GM12878 (cell line): ENCODE measurements around the gene NAAA. TPM values are rescaled to one million over a fixed set of nuclear protein-coding genes. Genes with fewer than 3 reads are reported as not detected.
A peak's percentile ranks its signal among the peaks of the same experiment; 100 is the strongest.

Experiments
- EGR1 ChIP-seq, 2 experiments: IDR thresholded peaks; 1 replicate in 1 of 2; 2 replicates in 1 of 2; pipeline ENCODE4 v1.6.1; 2011 to 2012; ENCODE audit warnings: low read depth in 2 of 2, low read length in 2 of 2, borderline replicate concordance in 1 of 2, mild to moderate bottlenecking in 1 of 2, moderate library complexity in 1 of 2
- HDAC2 ChIP-seq: fragments of 200-600 bp; sonication (generic); IDR thresholded peaks from 2 replicates; pipeline ENCODE4 v1.6.1; 2017
- MYC ChIP-seq: IDR thresholded peaks from 2 replicates; pipeline ENCODE4 v1.6.1; 2011; ENCODE audit warnings: mild to moderate bottlenecking, low read length, moderate library complexity, inconsistent platforms; ENCODE audit not compliant: insufficient read depth, insufficient replicate concordance, insufficient read length, severe bottlenecking
- RAD21 ChIP-seq: IDR thresholded peaks from 2 replicates; pipeline ENCODE4 v1.6.1; 2011; ENCODE audit warnings: mild to moderate bottlenecking, low read depth, low read length, moderate library complexity; ENCODE audit not compliant: insufficient read depth
- SMC3 ChIP-seq: IDR thresholded peaks from 2 replicates; pipeline ENCODE4 v1.6.1; 2011; ENCODE audit warnings: low read length, improper control_type of control experiment, borderline replicate concordance
- STAT3 ChIP-seq: IDR thresholded peaks from 2 replicates; pipeline ENCODE4 v1.6.1; 2011; ENCODE audit warnings: low read depth, low read length, improper control_type of control experiment
- ZNF384 ChIP-seq: IDR thresholded peaks from 2 replicates; pipeline ENCODE4 v1.6.1; 2012; ENCODE audit warnings: low read depth, mild to moderate bottlenecking, low read length, improper control_type of control experiment, borderline replicate concordance
- polyA plus RNA-seq, 11 experiments: library from polyadenylated mRNA; depleted of rRNA in 4 of 11; unstranded in 6 of 11; stranded (reverse) in 5 of 11; fragments of >200 nt; fragmentation: Nextera tagmentation in 4 of 11; fragmentation: Illumina TruSeq in 1 of 11; extraction: Ambion mirVana in 4 of 11; extraction: Trizol in 1 of 11; gene quantifications; 1 replicate in 1 of 11; 2 replicates in 10 of 11; pipeline versions ENCODE4 v1.2.1 to v1.2.3, GENCODE V29; 2011 to 2016; ENCODE audit warnings: inconsistent platforms in 2 of 11, missing spikeins in 2 of 11, low read depth in 1 of 11
- total RNA-seq, 4 experiments: library from RNA; depleted of rRNA in 3 of 4; stranded (reverse); fragments of >200 nt in 3 of 4; fragmentation: Illumina TruSeq in 1 of 4; extraction: Trizol in 1 of 4; gene quantifications; 2 replicates each; pipeline versions ENCODE4 v1.2.1 to v1.2.3, GENCODE V29; 2013 to 2021
- TF ChIP-seq, protein P1 (sequence below), 3 experiments: IDR thresholded peaks in 2 of 3; conservative IDR thresholded peaks in 1 of 3; 2 replicates each; pipeline ENCODE4 v1.5.1; 2011; ENCODE audit warnings: low read depth in 3 of 3, low read length in 3 of 3, mild to moderate bottlenecking in 3 of 3, control low read depth in 2 of 3, moderate library complexity in 2 of 3, inconsistent platforms in 1 of 3, mixed read lengths in 1 of 3; ENCODE audit not compliant: control insufficient read depth in 2 of 3, insufficient read depth in 1 of 3; ENCODE audit errors: extremely low read depth in 1 of 3
- TF ChIP-seq, protein P2 (sequence below): fragments of 450-650 bp; IDR thresholded peaks from 2 replicates; pipeline ENCODE4 v1.6.1; 2017; ENCODE audit warnings: mild to moderate bottlenecking, moderate library complexity
- TF ChIP-seq, protein P3 (sequence below): fragments of 450-650 bp; IDR thresholded peaks from 2 replicates; pipeline ENCODE4 v1.6.1; 2016; ENCODE audit warnings: mild to moderate bottlenecking, moderate library complexity, borderline replicate concordance

Gene NAAA
- total and polyA plus RNA-seq, 10 of the 15 experiments (the other 5 are each of a cell fraction or from before 2014, with no cell fraction given) = 0.60 to 4.9 (median 2.6) TPM

DNA sequence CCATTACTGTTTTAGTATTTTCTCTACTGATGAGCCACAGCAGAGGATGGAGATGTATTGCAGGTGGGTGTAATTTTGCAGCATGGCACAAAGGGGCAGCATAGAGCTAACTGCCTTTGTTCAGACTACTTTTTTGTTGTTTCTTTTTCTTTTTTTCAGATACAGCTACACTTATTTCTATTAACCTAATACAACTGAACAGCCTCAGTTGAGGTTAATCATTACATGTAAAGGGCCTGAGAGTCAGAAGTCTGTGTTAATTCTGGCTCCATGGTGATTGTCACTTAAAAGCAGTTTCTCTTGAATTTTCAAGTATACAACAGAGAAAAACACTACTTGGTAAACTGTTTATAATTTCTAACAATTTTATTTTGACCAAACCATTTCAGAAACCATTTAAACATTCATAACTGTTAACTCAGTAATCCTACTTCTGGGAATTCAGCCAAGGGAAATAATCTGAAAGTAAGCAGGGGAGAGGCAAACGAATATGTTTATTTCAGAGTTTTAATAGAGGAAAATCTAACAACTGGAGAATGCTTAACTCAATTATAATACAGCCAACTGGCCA lies 24.6 kb downstream of the NAAA start (continued):
- TF ChIP-seq, protein P1, sequence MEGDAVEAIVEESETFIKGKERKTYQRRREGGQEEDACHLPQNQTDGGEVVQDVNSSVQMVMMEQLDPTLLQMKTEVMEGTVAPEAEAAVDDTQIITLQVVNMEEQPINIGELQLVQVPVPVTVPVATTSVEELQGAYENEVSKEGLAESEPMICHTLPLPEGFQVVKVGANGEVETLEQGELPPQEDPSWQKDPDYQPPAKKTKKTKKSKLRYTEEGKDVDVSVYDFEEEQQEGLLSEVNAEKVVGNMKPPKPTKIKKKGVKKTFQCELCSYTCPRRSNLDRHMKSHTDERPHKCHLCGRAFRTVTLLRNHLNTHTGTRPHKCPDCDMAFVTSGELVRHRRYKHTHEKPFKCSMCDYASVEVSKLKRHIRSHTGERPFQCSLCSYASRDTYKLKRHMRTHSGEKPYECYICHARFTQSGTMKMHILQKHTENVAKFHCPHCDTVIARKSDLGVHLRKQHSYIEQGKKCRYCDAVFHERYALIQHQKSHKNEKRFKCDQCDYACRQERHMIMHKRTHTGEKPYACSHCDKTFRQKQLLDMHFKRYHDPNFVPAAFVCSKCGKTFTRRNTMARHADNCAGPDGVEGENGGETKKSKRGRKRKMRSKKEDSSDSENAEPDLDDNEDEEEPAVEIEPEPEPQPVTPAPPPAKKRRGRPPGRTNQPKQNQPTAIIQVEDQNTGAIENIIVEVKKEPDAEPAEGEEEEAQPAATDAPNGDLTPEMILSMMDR (IDR thresholded peaks at IDR 0.05 in 2 of 3, conservative IDR thresholded peaks at IDR 0.05 in 1 of 3; ENCODE audit: control insufficient read depth in 2 of 3, extremely low read depth in 1 of 3, insufficient read depth in 1 of 3, low read depth in 3 of 3, low read length in 3 of 3) = peak; percentile 73 to 91 (median 76)
- TF ChIP-seq, protein P2, sequence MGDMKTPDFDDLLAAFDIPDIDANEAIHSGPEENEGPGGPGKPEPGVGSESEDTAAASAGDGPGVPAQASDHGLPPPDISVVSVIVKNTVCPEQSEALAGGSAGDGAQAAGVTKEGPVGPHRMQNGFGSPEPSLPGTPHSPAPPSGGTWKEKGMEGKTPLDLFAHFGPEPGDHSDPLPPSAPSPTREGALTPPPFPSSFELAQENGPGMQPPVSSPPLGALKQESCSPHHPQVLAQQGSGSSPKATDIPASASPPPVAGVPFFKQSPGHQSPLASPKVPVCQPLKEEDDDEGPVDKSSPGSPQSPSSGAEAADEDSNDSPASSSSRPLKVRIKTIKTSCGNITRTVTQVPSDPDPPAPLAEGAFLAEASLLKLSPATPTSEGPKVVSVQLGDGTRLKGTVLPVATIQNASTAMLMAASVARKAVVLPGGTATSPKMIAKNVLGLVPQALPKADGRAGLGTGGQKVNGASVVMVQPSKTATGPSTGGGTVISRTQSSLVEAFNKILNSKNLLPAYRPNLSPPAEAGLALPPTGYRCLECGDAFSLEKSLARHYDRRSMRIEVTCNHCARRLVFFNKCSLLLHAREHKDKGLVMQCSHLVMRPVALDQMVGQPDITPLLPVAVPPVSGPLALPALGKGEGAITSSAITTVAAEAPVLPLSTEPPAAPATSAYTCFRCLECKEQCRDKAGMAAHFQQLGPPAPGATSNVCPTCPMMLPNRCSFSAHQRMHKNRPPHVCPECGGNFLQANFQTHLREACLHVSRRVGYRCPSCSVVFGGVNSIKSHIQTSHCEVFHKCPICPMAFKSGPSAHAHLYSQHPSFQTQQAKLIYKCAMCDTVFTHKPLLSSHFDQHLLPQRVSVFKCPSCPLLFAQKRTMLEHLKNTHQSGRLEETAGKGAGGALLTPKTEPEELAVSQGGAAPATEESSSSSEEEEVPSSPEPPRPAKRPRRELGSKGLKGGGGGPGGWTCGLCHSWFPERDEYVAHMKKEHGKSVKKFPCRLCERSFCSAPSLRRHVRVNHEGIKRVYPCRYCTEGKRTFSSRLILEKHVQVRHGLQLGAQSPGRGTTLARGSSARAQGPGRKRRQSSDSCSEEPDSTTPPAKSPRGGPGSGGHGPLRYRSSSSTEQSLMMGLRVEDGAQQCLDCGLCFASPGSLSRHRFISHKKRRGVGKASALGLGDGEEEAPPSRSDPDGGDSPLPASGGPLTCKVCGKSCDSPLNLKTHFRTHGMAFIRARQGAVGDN = no peak
- TF ChIP-seq ZNF384 (peak; percentile 56), MYC (no peak), SMC3 (peak; percentile 69), EGR1 (IDR thresholded peaks at IDR 0.05; ENCODE audit: borderline replicate concordance in 1 of 2, low read depth in 2 of 2, low read length in 2 of 2) (no peak), HDAC2 (no peak), RAD21 (peak; percentile 67), STAT3 (no peak)
- TF ChIP-seq, protein P3, sequence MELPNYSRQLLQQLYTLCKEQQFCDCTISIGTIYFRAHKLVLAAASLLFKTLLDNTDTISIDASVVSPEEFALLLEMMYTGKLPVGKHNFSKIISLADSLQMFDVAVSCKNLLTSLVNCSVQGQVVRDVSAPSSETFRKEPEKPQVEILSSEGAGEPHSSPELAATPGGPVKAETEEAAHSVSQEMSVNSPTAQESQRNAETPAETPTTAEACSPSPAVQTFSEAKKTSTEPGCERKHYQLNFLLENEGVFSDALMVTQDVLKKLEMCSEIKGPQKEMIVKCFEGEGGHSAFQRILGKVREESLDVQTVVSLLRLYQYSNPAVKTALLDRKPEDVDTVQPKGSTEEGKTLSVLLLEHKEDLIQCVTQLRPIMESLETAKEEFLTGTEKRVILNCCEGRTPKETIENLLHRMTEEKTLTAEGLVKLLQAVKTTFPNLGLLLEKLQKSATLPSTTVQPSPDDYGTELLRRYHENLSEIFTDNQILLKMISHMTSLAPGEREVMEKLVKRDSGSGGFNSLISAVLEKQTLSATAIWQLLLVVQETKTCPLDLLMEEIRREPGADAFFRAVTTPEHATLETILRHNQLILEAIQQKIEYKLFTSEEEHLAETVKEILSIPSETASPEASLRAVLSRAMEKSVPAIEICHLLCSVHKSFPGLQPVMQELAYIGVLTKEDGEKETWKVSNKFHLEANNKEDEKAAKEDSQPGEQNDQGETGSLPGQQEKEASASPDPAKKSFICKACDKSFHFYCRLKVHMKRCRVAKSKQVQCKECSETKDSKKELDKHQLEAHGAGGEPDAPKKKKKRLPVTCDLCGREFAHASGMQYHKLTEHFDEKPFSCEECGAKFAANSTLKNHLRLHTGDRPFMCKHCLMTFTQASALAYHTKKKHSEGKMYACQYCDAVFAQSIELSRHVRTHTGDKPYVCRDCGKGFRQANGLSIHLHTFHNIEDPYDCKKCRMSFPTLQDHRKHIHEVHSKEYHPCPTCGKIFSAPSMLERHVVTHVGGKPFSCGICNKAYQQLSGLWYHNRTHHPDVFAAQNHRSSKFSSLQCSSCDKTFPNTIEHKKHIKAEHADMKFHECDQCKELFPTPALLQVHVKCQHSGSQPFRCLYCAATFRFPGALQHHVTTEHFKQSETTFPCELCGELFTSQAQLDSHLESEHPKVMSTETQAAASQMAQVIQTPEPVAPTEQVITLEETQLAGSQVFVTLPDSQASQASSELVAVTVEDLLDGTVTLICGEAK = no peak
